Measurements from ENCODE around the gene FGF12.

DNA sequence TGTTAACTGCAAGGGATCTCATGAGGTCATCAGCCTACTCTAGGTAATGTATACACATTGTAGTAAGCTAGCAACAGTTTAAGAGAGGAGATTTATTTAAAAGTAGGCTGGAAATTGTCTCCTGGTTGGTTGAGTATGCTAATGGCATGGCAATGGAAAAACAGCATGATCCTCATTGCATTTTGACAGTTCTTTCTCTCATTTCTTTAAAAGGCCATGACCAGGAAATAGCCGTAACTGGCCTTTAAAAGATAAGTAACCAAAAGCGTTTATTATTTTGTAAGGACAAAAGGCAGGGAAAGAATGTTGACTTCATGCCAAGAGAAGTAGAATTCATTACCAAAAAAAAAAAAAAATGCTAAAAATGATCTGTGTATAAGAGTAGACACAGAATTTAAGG, 310.3 kb downstream of the FGF12 start:
- no peak for TF ChIP-seq POLR2A (IDR thresholded peaks at IDR 0.05)
- TF ChIP-seq, protein P1, sequence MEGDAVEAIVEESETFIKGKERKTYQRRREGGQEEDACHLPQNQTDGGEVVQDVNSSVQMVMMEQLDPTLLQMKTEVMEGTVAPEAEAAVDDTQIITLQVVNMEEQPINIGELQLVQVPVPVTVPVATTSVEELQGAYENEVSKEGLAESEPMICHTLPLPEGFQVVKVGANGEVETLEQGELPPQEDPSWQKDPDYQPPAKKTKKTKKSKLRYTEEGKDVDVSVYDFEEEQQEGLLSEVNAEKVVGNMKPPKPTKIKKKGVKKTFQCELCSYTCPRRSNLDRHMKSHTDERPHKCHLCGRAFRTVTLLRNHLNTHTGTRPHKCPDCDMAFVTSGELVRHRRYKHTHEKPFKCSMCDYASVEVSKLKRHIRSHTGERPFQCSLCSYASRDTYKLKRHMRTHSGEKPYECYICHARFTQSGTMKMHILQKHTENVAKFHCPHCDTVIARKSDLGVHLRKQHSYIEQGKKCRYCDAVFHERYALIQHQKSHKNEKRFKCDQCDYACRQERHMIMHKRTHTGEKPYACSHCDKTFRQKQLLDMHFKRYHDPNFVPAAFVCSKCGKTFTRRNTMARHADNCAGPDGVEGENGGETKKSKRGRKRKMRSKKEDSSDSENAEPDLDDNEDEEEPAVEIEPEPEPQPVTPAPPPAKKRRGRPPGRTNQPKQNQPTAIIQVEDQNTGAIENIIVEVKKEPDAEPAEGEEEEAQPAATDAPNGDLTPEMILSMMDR (IDR thresholded peaks at IDR 0.05), result no peak
